Neural crest cell (in vitro differentiated cells): ENCODE data around the gene CCL22. TPM values are rescaled to one million over a fixed set of nuclear protein-coding genes. Genes with fewer than 3 reads are reported as not detected.

ENCODE experiments used
- DNase-seq: peaks from one replicate; pipeline ENCODE4 v3.0.0; 2021; ENCODE audit warnings: low read depth, mixed read lengths, low spot score
- H3K27ac Mint-ChIP-seq: one replicate; pipeline ENCODE4 v1.8.0; 2021; ENCODE audit warnings: mild to moderate bottlenecking, mixed read lengths; ENCODE audit not compliant: unreplicated experiment
- H3K27me3 Mint-ChIP-seq: 2 replicates; pipeline ENCODE4 v1.8.0; 2021; ENCODE audit warnings: low read depth, mild to moderate bottlenecking, mixed read lengths
- H3K36me3 Mint-ChIP-seq: 2 replicates; pipeline ENCODE4 v1.8.0; 2021; ENCODE audit warnings: low read depth, mild to moderate bottlenecking, mixed read lengths
- H3K4me1 Mint-ChIP-seq: 2 replicates; pipeline ENCODE4 v1.8.0; 2021; ENCODE audit warnings: mixed read lengths
- H3K4me3 Mint-ChIP-seq: one replicate; pipeline ENCODE4 v1.8.0; 2021; ENCODE audit warnings: mild to moderate bottlenecking, mixed read lengths
- H3K9me3 Mint-ChIP-seq: 2 replicates; pipeline ENCODE4 v1.8.0; 2021; ENCODE audit warnings: mixed read lengths
- CTCF ChIP-seq: fragments of 200-600 bp; sonication (generic); conservative IDR thresholded peaks from 2 replicates; pipeline ENCODE4 v1.5.0; 2021; ENCODE audit warnings: antibody characterized with exemption, mild to moderate bottlenecking
- total RNA-seq: library from RNA; stranded (reverse); gene quantifications from 2 replicates; pipeline ENCODE4 v1.2.1, GENCODE V29; 2021

The CCL22 gene
- total RNA-seq, 1 donor from 2014 or later = not detected

DNA sequence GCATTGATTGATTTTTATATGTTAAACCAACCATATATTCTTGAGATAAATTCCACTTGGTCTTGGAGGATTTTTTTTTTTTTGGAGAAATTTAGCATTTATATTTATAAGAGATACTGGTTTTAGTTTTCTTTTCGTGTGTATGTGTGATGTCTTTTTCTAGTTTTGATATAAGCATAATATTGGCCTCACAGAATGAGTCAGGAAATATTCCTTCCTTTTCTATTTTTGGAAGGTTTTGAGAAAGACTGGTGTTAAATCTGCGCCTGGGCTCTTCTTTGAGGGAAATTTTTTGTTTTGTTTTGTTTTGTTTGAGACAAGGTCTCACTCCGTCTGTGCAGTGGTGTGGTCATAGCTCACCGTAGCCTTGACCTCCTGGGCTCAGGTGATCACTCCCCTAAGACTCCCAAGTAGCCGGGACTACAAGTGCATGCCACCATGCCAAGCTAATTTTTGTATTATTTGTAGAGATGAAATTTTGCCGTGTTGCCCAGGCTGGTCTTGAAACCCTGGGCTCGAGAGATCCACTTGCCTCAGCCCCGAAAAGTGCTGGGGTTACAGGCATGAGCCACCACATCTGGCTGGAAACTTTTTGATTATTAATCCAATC lies 28.8 kb upstream of the CCL22 start:
- no peak overlapping the region for H3K27ac Mint-ChIP-seq
- H3K27me3 Mint-ChIP-seq = peaks cover 23% of the 10 kb centered on the region
- TF ChIP-seq CTCF = no peak
- no peak overlapping the region for H3K4me3 Mint-ChIP-seq
- no peaks in the 10 kb centered on the region for H3K9me3 Mint-ChIP-seq
- peaks cover 2% of the 10 kb centered on the region for H3K36me3 Mint-ChIP-seq
- no peaks in the 10 kb centered on the region for H3K4me1 Mint-ChIP-seq
- no peak for DNase-seq

DNA sequence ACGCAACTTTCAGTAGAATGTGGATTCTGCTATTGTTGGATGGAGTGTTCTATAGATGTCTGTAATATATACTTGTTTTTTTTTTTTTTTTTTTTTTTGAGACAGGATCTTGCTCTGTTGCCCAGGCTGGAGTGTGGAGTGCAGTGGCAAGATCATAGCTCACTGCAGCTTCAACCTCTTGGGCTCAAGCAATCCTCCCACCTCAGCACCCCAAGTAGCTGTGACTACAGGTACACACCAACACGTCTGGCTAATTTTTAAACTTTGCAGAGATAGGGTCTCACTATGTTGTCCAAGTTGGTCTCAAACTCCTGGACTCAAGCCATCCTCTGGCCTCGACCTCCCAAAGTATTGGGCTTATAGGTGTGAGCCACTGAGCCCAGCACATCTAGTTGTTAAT lies 27.2 kb upstream of the CCL22 start:
- peaks cover 2% of the 10 kb centered on the region for H3K36me3 Mint-ChIP-seq
- no peak for TF ChIP-seq CTCF
- peaks cover 25% of the 10 kb centered on the region for H3K27me3 Mint-ChIP-seq
- H3K4me3 Mint-ChIP-seq = no peak overlapping the region
- DNase-seq = no peak
- peaks cover 2% of the 10 kb centered on the region for H3K9me3 Mint-ChIP-seq
- no peak overlapping the region for H3K27ac Mint-ChIP-seq
- H3K4me1 Mint-ChIP-seq = no peaks in the 10 kb centered on the region

DNA sequence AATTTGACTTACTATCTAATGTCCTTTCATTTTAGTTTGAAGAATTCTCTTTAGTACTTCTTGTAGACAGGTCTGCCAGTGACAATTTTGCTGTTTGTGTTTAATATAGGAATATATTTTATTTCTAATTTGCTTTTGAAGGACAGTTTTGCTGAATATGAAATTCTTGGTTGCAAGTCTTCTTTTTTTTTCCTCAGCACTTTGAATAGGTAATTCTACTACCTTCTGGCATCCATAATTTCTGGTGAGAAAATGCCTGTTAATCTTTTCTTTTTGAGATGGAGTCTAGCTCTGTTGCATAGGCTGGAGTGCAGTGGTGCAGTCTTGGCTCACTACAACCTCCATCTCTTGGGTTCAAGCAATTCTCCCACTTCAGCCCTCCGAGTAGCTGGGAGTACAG lies 25.2 kb upstream of the CCL22 start:
- DNase-seq = no peak

GRCh38 chr16:57335366-57335765 lies 23.2 kb upstream of the CCL22 start:
- no peak overlapping the region for H3K4me3 Mint-ChIP-seq
- peaks cover 2% of the 10 kb centered on the region for H3K9me3 Mint-ChIP-seq
- TF ChIP-seq CTCF = no peak
- H3K36me3 Mint-ChIP-seq = peaks cover 2% of the 10 kb centered on the region
- DNase-seq = no peak
- H3K4me1 Mint-ChIP-seq = peaks cover 12% of the 10 kb centered on the region
- H3K27ac Mint-ChIP-seq = no peak overlapping the region
- H3K27me3 Mint-ChIP-seq = peaks cover 26% of the 10 kb centered on the region

More for the DNA sequence above, 25.2 kb upstream of the CCL22 start:
- Mint-ChIP-seq H3K4me3 (no peak overlapping the region), H3K9me3 (peaks cover 2% of the 10 kb centered on the region), H3K4me1 (no peaks in the 10 kb centered on the region), H3K27ac (peak overlapping the region; percentile 4), H3K27me3 (peaks cover 25% of the 10 kb centered on the region), H3K36me3 (peaks cover 2% of the 10 kb centered on the region)
- no peak for TF ChIP-seq CTCF

DNA sequence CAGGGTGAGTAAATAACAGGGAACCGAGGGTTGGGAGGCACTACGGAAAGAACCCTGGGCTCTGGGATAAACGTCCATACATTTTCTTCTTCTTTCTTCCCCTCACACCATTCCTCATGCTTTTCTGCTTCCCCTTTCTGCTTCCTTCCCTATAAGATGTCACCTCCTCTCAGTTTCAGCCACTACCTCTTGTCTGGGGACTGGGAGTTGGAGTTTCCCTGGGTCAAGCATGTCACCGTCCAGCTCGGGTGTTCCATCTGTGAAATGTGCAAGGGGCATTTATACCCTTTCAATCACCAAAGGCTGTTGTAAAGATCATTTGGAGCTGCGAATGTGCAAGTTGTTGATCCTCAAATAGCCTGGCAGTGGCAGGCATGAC lies 17.5 kb upstream of the CCL22 start:
- no peaks in the 10 kb centered on the region for H3K9me3 Mint-ChIP-seq
- H3K27me3 Mint-ChIP-seq = peaks cover 14% of the 10 kb centered on the region
- H3K27ac Mint-ChIP-seq = no peak overlapping the region
- no peaks in the 10 kb centered on the region for H3K36me3 Mint-ChIP-seq
- H3K4me3 Mint-ChIP-seq = no peak overlapping the region
- no peak for TF ChIP-seq CTCF
- no peak for DNase-seq
- peaks cover 16% of the 10 kb centered on the region for H3K4me1 Mint-ChIP-seq
